ENCODE measurements around the gene KIAA0513.

GRCh38 chr16:85084841-85085510, 57.4 kb downstream of the KIAA0513 start:
- TF ChIP-seq GATA2 (IDR thresholded peaks at IDR 0.05; ENCODE audit: low read depth, low read length), result no peak
- TF ChIP-seq GATA3 (IDR thresholded peaks at IDR 0.05; ENCODE audit: low read depth, low read length), result no peak

Data from SH-SY5Y (cell line).